Stomach (tissue), 9 donors: ENCODE measurements around the gene SLC35A4. TPM values are rescaled to one million over a fixed set of nuclear protein-coding genes. Genes with fewer than 3 reads are reported as not detected.

Experiments used
- DNase-seq, 2 donors: peaks; one replicate each; pipeline versions ENCODE4 v3.0.0 to v3.0.0-alpha.2; 2013 to 2019
- H3K27ac ChIP-seq, 5 donors: fragments of 200-600 bp in 4 of 5; sonication (generic) in 4 of 5; one replicate each; pipeline ENCODE4 v1.5.1; 2013 to 2019; ENCODE audit warnings: mild to moderate bottlenecking in 1 of 5, moderate library complexity in 1 of 5
- H3K27me3 ChIP-seq, 3 donors: fragments of 200-600 bp; sonication (generic); one replicate each; pipeline ENCODE4 v1.5.1; 2017 to 2019; ENCODE audit warnings: mixed run types in 1 of 3
- H3K36me3 ChIP-seq, 4 donors: fragments of 200-600 bp; sonication (generic); 1 replicate in 3 of 4; 2 replicates in 1 of 4; pipeline ENCODE4 v1.5.1; 2016 to 2019
- H3K4me1 ChIP-seq, 4 donors: fragments of 200-600 bp; sonication (generic); one replicate each; pipeline ENCODE4 v1.5.1; 2016 to 2019
- H3K4me3 ChIP-seq, 4 donors: fragments of 200-600 bp; sonication (generic) in 3 of 4; one replicate each; pipeline ENCODE4 v1.5.1; 2016 to 2019; ENCODE audit warnings: mild to moderate bottlenecking in 1 of 4
- H3K9me3 ChIP-seq, 4 donors: fragments of 200-600 bp; sonication (generic); one replicate each; pipeline ENCODE4 v1.5.1; 2016 to 2019
- CTCF ChIP-seq, 7 experiments: fragments of 450-650 bp in 4 of 7; fragments of 200-600 bp in 3 of 7; sonication (generic) in 3 of 7; IDR thresholded peaks; one replicate each; pipeline ENCODE4 v1.5.1; 2016 to 2019; ENCODE audit warnings: antibody characterized with exemption in 7 of 7, control low read depth in 2 of 7, mild to moderate bottlenecking in 1 of 7
- EP300 ChIP-seq: sonication (generic); formaldehyde crosslinking; IDR thresholded peaks from one replicate; pipeline ENCODE4 v1.6.1; 2017; ENCODE audit warnings: antibody characterized with exemption
- POLR2A ChIP-seq, 4 donors: fragments of 450-650 bp; IDR thresholded peaks; one replicate each; pipeline ENCODE4 v1.6.1; 2016; ENCODE audit warnings: antibody characterized with exemption in 4 of 4, control low read depth in 2 of 4, mild to moderate bottlenecking in 1 of 4, moderate library complexity in 1 of 4
- POLR2AphosphoS5 ChIP-seq, 3 donors: sonication (generic); formaldehyde crosslinking; IDR thresholded peaks; one replicate each; pipeline ENCODE4 v1.6.1; 2016; ENCODE audit warnings: antibody characterized with exemption in 3 of 3
- WGBS, 5 donors: extraction: QIAGEN DNeasy Blood & Tissue Kit in 3 of 5; methylation state at CpG; one replicate each; pipeline versions ENCODE4 v1.1.5 to v1.1.7; 2013 to 2018; 5-methylcytosine and 5-hydroxymethylcytosine counted together
- intact Hi-C: fragments of 100-400 bp; cut with DNase I; formaldehyde crosslinking; loops from one replicate; pipeline ENCODE4 v1.15.1; 2023; ENCODE audit warnings: low total_unique reads
- polyA plus RNA-seq, 3 donors: library from polyadenylated mRNA; stranded (reverse); fragments of 200-250 nt; gene quantifications; one replicate each; pipeline ENCODE4 v1.2.3, GENCODE V29; 2013
- total RNA-seq, 5 donors: library from RNA; depleted of rRNA; stranded (reverse); fragments of >200 nt; gene quantifications; one replicate each; pipeline versions ENCODE4 v1.1.0 to v1.2.3, GENCODE V29; 2014 to 2016
- donor health status: healthy with polysubstance abuse.
- donor health status: Bipolar disorder and iron deficiency.
- donor health status: healthy.

Gene SLC35A4
- total and polyA plus RNA-seq, 8 donors: 11.4 to 62.0 (median 42.4) TPM

GRCh38 chr5:140551872-140552271 lies 12.8 kb upstream of the SLC35A4 start:
- peaks cover 26 to 36% (median 31%) of the 10 kb centered on the region in 4 donors for H3K36me3 ChIP-seq
- peak overlapping the region in 4 of 5 donors; percentile 30 to 99 (median 97) for H3K27ac ChIP-seq
- WGBS, 5 donors: 81 to 89% (median 83%) methylated on average over 4 of the region's 4 CpGs
- no peak overlapping the region for H3K4me3 ChIP-seq
- intact Hi-C loops: no loop called here
- H3K9me3 ChIP-seq: no peaks in the 10 kb centered on the region
- TF ChIP-seq POLR2AphosphoS5 (IDR thresholded peaks at IDR 0.05) (no peak), CTCF (IDR thresholded peaks at IDR 0.05) (no peak), POLR2A (IDR thresholded peaks at IDR 0.05) (no peak), EP300 (no peak)
- DNase-seq: no peak
- H3K27me3 ChIP-seq: no peaks in the 10 kb centered on the region
- peaks cover 49 to 93% (median 76%) of the 10 kb centered on the region in 4 donors for H3K4me1 ChIP-seq

GRCh38 chr5:140553657-140554056 lies 11.0 kb upstream of the SLC35A4 start:
- no peak for DNase-seq
- Histone ChIP-seq H3K27ac (peak overlapping the region in 4 of 5 donors; percentile 9 to 98 (median 95)), H3K4me3 (no peak overlapping the region), H3K36me3 (peaks cover 26 to 41% (median 31%) of the 10 kb centered on the region in 4 donors), H3K27me3 (no peaks in the 10 kb centered on the region), H3K9me3 (no peaks in the 10 kb centered on the region), H3K4me1 (peaks cover 37 to 87% (median 69%) of the 10 kb centered on the region in 4 donors)
- intact Hi-C loops: no loop called here
- WGBS, 5 donors: 55 to 84% (median 60%) methylated on average over 2 of the region's 2 CpGs
- TF ChIP-seq POLR2AphosphoS5 (IDR thresholded peaks at IDR 0.05) (no peak), POLR2A (IDR thresholded peaks at IDR 0.05) (no peak), EP300 (no peak), CTCF (IDR thresholded peaks at IDR 0.05) (no peak)

GRCh38 chr5:140554454-140554853 lies 10.2 kb upstream of the SLC35A4 start:
- Histone ChIP-seq H3K27ac (peak overlapping the region in 3 of 5 donors; percentile 94 to 98 (median 96)), H3K36me3 (peaks cover 26 to 43% (median 33%) of the 10 kb centered on the region in 4 donors), H3K4me3 (no peak overlapping the region), H3K9me3 (no peaks in the 10 kb centered on the region), H3K27me3 (no peaks in the 10 kb centered on the region), H3K4me1 (peaks cover 29 to 79% (median 61%) of the 10 kb centered on the region in 4 donors)
- TF ChIP-seq POLR2AphosphoS5 (IDR thresholded peaks at IDR 0.05): no peak
- no peak for TF ChIP-seq EP300
- TF ChIP-seq POLR2A (IDR thresholded peaks at IDR 0.05): no peak
- TF ChIP-seq CTCF (IDR thresholded peaks at IDR 0.05): no peak
- 42 to 57% (median 47%) methylated on average over 2 of the region's 2 CpGs for WGBS, 5 donors
- intact Hi-C loops: no loop called here
- DNase-seq: no peak

DNA sequence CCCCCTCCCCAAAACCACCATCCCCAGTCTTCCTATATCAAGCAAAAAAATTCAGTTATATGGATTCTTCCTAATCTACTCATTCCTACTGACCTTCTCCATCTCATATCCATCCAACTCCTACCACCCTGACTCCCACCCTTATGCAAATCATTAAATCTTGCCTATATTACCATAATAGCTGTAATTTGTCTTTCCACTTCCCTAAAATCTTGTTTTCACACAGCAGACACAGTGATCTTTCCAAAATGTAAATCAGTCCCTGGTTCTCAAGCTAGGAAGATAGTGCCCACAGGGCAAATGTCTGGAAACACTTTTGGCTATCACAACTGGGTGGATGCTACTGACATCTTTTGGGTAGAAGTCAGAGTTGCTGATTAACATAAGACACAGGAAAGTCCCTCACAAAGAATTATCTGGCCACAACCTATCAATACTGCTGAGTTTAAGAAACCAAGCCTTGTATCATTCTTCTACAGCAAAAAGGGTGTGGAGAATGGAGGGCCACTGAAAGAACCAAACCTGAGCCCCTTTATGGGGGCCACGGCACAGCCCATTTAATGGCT lies 8.8 kb upstream of the SLC35A4 start:
- H3K4me3 ChIP-seq: peak overlapping the region; percentile 64 to 82 (median 74)
- WGBS, 5 donors: 52 to 82% (median 64%) methylated on average over 1 of the region's 1 CpG
- H3K4me1 ChIP-seq: peaks cover 17 to 66% (median 48%) of the 10 kb centered on the region in 4 donors
- intact Hi-C loops: no loop called here
- no peaks in the 10 kb centered on the region for H3K9me3 ChIP-seq
- peaks cover 17 to 43% (median 32%) of the 10 kb centered on the region in 4 donors for H3K36me3 ChIP-seq
- no peaks in the 10 kb centered on the region for H3K27me3 ChIP-seq
- TF ChIP-seq CTCF (IDR thresholded peaks at IDR 0.05): no peak
- no peak for TF ChIP-seq EP300
- TF ChIP-seq POLR2AphosphoS5 (IDR thresholded peaks at IDR 0.05): no peak
- DNase-seq: no peak
- H3K27ac ChIP-seq: peak overlapping the region in 4 of 5 donors; percentile 92 to 98 (median 94)
